ENCODE data around the gene ISM1.

Gene ISM1

DNA sequence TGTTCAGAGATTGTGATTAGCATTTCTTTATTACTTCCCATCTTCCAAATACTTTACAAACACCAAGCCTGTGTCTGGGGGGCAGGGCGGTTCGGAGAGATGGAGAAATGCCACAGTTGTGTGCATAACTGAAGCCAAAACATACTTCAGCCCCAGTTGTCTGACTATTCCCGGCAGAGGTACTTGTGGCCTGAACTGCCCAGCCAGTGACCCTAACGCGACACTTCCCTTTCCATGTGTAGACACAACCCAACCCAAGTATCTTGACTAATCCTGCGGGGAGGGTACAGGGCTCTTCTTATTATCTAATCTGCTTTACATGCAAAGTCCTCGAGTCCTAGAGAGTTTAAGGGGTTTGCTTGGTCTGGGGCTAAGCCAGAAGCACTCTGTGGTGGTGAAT lies 46.2 kb downstream of the ISM1 start:
- TF ChIP-seq, protein P1, sequence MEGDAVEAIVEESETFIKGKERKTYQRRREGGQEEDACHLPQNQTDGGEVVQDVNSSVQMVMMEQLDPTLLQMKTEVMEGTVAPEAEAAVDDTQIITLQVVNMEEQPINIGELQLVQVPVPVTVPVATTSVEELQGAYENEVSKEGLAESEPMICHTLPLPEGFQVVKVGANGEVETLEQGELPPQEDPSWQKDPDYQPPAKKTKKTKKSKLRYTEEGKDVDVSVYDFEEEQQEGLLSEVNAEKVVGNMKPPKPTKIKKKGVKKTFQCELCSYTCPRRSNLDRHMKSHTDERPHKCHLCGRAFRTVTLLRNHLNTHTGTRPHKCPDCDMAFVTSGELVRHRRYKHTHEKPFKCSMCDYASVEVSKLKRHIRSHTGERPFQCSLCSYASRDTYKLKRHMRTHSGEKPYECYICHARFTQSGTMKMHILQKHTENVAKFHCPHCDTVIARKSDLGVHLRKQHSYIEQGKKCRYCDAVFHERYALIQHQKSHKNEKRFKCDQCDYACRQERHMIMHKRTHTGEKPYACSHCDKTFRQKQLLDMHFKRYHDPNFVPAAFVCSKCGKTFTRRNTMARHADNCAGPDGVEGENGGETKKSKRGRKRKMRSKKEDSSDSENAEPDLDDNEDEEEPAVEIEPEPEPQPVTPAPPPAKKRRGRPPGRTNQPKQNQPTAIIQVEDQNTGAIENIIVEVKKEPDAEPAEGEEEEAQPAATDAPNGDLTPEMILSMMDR (conservative IDR thresholded peaks at IDR 0.05), result no peak
- TF ChIP-seq ZFX (IDR thresholded peaks at IDR 0.05), result no peak
- H3K27ac ChIP-seq, result no peak overlapping the region

DNA sequence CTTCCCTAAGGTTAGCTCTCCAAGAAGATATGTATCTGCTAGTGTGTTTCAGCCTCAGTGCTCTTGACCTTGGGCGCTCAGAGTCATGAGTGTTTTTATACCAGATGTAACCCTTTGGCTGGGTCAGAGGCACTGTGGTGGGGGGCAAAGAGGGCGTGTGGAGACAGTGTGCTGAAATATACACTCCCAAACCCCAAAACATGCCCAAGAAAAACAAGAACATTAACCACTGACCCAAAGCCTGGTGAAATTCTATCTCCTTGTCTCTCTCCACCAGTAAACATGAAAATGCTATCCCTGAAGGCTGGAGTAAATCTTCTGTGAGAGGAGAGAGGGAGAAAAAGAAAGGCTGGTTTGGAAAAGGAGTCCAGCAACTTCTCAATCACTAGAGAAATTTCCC lies 47.9 kb downstream of the ISM1 start:
- TF ChIP-seq ZFX (IDR thresholded peaks at IDR 0.05), result no peak
- TF ChIP-seq, protein P1 (conservative IDR thresholded peaks at IDR 0.05), result no peak

DNA sequence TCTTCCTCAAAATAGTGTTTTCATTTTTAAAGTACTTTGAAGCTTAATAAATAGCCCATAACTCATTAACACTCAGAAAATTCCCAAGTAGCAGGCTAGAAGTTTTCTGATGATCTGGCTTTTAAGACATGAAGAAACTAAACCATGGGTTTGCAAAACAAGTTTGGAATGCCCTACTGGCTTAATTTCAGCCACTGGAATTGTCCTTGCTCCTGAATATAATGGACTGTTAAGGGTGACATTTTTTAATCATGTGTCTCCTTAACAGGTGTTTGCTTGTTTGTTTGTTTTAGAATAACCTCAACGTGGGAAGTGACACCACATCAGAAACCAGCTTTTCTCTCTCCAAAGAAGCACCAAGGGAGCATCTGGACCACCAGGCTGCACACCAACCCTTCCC lies 49.1 kb downstream of the ISM1 start:
- TF ChIP-seq, protein P1 (conservative IDR thresholded peaks at IDR 0.05), result no peak
- no peak for TF ChIP-seq ZFX (IDR thresholded peaks at IDR 0.05)
- H3K27ac ChIP-seq, result no peak overlapping the region

More for the DNA sequence above, 47.9 kb downstream of the ISM1 start:
- no peak overlapping the region for H3K27ac ChIP-seq

DNA sequence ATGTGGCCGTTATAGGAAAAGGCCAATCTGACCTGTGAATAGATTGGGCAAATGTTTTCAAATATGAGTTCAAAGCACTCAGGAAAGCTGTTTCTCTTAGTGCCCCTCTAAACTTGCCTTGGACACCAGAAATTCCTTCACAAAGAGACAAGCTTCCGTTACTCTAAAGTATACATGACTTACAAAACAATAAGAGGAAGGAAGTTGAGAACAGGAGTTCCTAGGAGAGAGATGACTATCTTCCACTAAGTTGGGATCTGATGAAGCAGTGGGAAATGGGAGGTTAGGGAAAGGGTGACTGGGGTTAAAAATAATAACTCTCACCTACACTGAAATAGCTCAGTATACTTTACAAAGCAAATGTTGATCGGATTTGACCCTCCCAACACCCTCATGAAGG lies 50.0 kb downstream of the ISM1 start:
- no peak overlapping the region for H3K27ac ChIP-seq
- TF ChIP-seq ZFX (IDR thresholded peaks at IDR 0.05), result no peak

DNA sequence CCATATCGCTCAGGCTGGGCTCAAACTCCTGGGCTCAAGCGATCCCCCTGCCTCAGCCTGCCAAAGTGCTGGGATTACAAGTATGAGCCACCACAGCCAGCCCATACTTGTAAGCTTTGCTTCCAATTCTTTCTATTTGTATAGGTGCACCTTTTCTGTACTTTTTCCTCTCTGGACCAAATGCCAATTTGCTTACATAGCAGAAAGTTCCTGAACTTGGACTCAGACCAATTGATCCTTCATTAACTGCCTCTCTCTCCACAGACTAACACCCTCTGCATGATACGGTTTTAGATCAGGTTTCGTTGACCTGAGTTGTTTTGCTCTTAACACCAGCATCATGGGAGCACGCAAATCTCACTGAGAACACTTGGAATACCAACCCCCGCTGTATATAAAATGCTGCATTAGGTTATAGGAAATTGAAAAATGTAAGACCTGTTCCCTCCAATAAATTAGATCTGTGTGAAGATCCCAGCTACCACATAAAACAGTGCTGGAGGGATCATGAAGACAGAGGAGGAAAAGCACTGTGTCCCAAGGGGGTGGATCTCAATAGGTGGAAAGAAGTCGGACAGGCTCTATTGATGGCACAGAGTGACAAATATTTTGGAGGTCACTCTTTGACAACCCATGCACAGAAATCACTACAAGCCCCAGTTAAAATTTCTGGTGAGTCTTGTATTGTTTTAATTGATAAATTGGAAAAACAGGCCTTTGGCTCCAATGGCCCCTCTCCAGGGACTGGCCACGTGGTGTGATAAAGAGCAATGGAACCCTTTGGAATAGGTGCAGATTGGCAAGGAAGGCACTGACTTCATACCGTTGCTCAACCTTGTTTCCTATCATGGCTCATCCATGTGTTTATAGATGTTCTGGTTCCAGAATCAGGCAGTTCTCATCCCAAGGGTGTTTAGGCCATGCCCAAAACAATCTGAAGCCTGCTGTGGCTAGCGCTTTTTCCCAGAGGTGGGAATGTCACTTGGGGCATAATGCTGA lies 51.2 kb downstream of the ISM1 start:
- no peak for TF ChIP-seq ZFX (IDR thresholded peaks at IDR 0.05)
- TF ChIP-seq, protein P1 (conservative IDR thresholded peaks at IDR 0.05), result no peak
- H3K27ac ChIP-seq, result no peak overlapping the region

DNA sequence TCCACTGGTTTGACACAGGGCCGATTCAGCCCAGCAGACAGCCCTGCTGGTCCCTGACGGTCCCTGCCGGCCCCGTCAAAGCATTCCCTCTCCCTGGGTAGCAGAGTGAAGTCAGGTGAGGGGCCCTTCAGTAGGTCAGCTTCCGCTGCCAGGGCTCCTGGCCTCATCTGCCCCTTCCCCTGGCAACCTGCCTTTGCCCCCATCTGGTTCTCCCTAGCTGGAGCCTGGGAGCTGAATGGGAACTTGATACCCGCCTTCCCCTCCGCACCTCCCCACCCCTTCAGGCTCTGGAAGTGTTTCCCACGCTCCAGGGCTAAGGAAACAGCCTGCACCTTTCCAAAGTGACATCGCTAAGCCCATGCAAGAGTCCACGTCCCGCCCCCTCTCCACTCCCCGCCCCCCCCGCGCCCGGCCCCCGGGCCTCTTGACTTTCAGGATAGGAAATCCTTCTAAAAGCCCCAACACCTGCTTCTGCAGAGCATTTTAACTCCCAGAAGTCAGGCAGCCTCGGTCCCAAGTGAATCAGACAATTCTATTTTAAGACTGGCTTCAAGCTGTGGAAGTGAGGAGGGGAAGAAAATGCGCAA lies 53.3 kb downstream of the ISM1 start:
- no peak overlapping the region for H3K27ac ChIP-seq
- TF ChIP-seq ZFX (IDR thresholded peaks at IDR 0.05), result no peak
- TF ChIP-seq, protein P1 (conservative IDR thresholded peaks at IDR 0.05), result no peak

DNA sequence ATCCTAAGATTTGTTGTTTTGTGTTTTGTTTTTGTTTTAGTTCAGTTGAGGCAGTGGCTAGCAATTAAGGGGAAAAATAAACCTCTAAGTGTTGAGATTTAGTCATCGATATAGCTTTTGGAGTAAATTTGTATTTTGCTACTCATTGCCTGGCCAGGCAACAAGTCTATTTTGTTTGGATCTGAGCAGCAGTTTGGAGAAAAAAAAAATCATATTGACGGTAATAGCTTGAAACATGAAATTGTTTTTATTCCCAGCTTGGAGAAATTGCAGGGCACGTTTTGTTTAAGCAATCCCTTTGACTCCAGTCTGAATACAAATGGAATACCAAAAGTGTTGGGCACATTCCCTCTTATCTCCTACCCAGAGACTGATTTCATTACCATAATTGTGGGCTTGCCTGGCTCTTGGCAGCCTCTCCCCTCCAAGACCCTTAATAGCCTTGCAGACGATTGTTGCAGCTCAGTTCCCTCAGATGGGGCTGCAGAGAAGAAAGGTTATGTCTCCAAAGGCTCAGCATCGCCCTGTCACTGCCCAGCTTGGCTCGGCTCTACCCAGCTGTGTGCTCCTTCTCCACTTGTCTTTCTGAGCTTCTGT lies 56.0 kb downstream of the ISM1 start:
- no peak overlapping the region for H3K27ac ChIP-seq
- TF ChIP-seq ZFX (IDR thresholded peaks at IDR 0.05), result no peak
- TF ChIP-seq, protein P1 (conservative IDR thresholded peaks at IDR 0.05), result no peak
